Transverse colon (tissue), 4 donors: Measurements from ENCODE around the gene KLHL22. TPM values are rescaled to one million over a fixed set of nuclear protein-coding genes. Genes with fewer than 3 reads are reported as not detected.

ENCODE experiments used
- DNase-seq: peaks from one replicate; pipeline ENCODE4 v3.0.0-alpha.2; 2019
- H3K27ac ChIP-seq, 4 donors: fragments of 200-600 bp; sonication (generic); 2 replicates each; pipeline ENCODE4 v1.5.1; 2016 to 2018; ENCODE audit warnings: inconsistent platforms in 4 of 4
- H3K27me3 ChIP-seq: fragments of 200-600 bp; sonication (generic); 2 replicates; pipeline ENCODE4 v1.5.1; 2017; ENCODE audit warnings: inconsistent platforms
- H3K36me3 ChIP-seq, 4 donors: fragments of 200-600 bp; sonication (generic); 2 replicates each; pipeline ENCODE4 v1.5.1; 2017 to 2019; ENCODE audit warnings: inconsistent platforms in 4 of 4
- H3K4me1 ChIP-seq, 4 donors: fragments of 200-600 bp; sonication (generic); 2 replicates each; pipeline ENCODE4 v1.5.1; 2017 to 2020; ENCODE audit warnings: inconsistent platforms in 4 of 4
- H3K4me3 ChIP-seq, 4 donors: fragments of 200-600 bp; sonication (generic); 1 replicate in 1 of 4; 2 replicates in 3 of 4; pipeline versions ENCODE4 v1.5.1 to v1.6.1; 2017 to 2019; ENCODE audit warnings: inconsistent platforms in 4 of 4
- H3K9me3 ChIP-seq, 2 donors: fragments of 200-600 bp; sonication (generic); 2 replicates each; pipeline ENCODE4 v1.5.1; 2017 to 2019; ENCODE audit warnings: inconsistent platforms in 2 of 2
- EP300 ChIP-seq: sonication (generic); formaldehyde crosslinking; IDR thresholded peaks from one replicate; pipeline ENCODE4 v1.6.1; 2017; ENCODE audit warnings: antibody characterized with exemption, low read depth
- POLR2A ChIP-seq: fragments of 450-650 bp; IDR thresholded peaks from one replicate; pipeline ENCODE4 v1.6.1; 2016; ENCODE audit warnings: antibody characterized with exemption, mild to moderate bottlenecking, moderate library complexity
- POLR2AphosphoS5 ChIP-seq, 3 donors: sonication (generic); formaldehyde crosslinking; IDR thresholded peaks; one replicate each; pipeline ENCODE4 v1.6.1; 2016; ENCODE audit warnings: antibody characterized with exemption in 3 of 3
- WGBS, 2 donors: methylation state at CpG; one replicate each; pipeline ENCODE4 v1.1.5; 2018; ENCODE audit warnings: low coverage in 1 of 2; 5-methylcytosine and 5-hydroxymethylcytosine counted together
- in situ Hi-C, 4 donors: fragments of 200-750 bp; cut with MboI; loops; one replicate each; pipeline versions ENCODE4 v1.15.0 to v1.15.1; 2017; ENCODE audit warnings: low sequenced_read_pairs in 3 of 4, low pct_ligation_motif_present in 1 of 4, low pct_unique_long_range_greater_than_20kb in 1 of 4
- intact Hi-C: fragments of 100-400 bp; cut with DNase I; formaldehyde crosslinking; loops from one replicate; pipeline ENCODE4 v1.15.1; 2023; ENCODE audit warnings: low total_unique reads
- total RNA-seq, 4 donors: library from RNA; depleted of rRNA; stranded (reverse); fragments of >200 nt; gene quantifications; one replicate each; pipeline ENCODE4 v1.1.0, GENCODE V29; 2016
- TF ChIP-seq, protein P1 (sequence below), 5 experiments: fragments of 200-600 bp in 3 of 5; fragments of 450-650 bp in 2 of 5; sonication (generic) in 3 of 5; IDR thresholded peaks; 1 replicate in 2 of 5; 2 replicates in 3 of 5; pipeline ENCODE4 v1.5.1; 2016 to 2017; ENCODE audit warnings: antibody characterized with exemption in 5 of 5, inconsistent platforms in 3 of 5, mild to moderate bottlenecking in 2 of 5, moderate library complexity in 1 of 5

KLHL22 gene
- total RNA-seq, 4 donors from 2014 or later, result 12.7 to 75.9 (median 16.9) TPM

DNA sequence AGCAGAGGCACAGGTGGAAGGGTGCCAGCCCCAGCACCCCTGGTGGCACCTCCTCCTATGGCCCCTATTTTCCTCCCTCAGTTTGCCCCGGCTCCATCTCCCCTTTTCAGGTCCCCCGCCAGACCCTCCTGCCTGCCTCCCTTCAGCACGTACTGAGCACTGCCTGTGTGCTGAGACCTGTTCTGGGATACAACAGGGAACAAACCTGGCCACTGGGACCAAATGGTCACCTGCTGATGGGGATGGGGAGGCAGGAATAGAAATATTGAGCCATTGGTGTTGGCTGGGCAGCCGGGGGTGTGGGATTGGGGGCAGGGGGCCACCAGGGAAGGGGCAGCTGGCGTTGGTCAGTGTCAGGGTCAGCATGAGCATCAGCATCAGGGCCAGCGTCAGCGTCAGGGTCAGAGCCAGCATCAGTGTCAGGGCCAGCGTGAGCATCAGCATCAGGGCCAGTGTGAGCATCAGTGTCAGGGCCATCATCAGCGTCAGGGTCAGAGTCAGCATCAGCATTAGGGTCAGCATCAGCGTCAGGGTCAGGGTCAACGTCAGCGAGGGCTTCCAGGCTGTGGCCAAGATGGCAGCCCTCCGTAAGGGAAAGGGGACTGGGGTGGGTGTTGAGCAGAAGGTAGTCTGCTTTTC, 94.1 kb downstream of the KLHL22 start:
- Histone ChIP-seq H3K36me3 (no peaks in the 10 kb centered on the region), H3K9me3 (no peaks in the 10 kb centered on the region), H3K27me3 (no peaks in the 10 kb centered on the region), H3K4me3 (no peak overlapping the region), H3K27ac (no peak overlapping the region), H3K4me1 (no peaks in the 10 kb centered on the region)
- intact Hi-C loops, result no loop called here
- DNase-seq, result no peak
- TF ChIP-seq POLR2AphosphoS5 (IDR thresholded peaks at IDR 0.05), result no peak
- no peak for TF ChIP-seq EP300
- no peak for TF ChIP-seq POLR2A
- TF ChIP-seq, protein P1, sequence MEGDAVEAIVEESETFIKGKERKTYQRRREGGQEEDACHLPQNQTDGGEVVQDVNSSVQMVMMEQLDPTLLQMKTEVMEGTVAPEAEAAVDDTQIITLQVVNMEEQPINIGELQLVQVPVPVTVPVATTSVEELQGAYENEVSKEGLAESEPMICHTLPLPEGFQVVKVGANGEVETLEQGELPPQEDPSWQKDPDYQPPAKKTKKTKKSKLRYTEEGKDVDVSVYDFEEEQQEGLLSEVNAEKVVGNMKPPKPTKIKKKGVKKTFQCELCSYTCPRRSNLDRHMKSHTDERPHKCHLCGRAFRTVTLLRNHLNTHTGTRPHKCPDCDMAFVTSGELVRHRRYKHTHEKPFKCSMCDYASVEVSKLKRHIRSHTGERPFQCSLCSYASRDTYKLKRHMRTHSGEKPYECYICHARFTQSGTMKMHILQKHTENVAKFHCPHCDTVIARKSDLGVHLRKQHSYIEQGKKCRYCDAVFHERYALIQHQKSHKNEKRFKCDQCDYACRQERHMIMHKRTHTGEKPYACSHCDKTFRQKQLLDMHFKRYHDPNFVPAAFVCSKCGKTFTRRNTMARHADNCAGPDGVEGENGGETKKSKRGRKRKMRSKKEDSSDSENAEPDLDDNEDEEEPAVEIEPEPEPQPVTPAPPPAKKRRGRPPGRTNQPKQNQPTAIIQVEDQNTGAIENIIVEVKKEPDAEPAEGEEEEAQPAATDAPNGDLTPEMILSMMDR (IDR thresholded peaks at IDR 0.05), result no peak
- WGBS, 2 donors, result 95% methylated on average over 13 of the region's 13 CpGs; no CpG with 5 or more reads in 1 of the 2 donors
- in situ Hi-C loops, result loop anchor here in 1 of 4 donors (25.0 kb wide), 1 partner anchor 336 kb away; no protein-coding TSS in a partner anchor

DNA sequence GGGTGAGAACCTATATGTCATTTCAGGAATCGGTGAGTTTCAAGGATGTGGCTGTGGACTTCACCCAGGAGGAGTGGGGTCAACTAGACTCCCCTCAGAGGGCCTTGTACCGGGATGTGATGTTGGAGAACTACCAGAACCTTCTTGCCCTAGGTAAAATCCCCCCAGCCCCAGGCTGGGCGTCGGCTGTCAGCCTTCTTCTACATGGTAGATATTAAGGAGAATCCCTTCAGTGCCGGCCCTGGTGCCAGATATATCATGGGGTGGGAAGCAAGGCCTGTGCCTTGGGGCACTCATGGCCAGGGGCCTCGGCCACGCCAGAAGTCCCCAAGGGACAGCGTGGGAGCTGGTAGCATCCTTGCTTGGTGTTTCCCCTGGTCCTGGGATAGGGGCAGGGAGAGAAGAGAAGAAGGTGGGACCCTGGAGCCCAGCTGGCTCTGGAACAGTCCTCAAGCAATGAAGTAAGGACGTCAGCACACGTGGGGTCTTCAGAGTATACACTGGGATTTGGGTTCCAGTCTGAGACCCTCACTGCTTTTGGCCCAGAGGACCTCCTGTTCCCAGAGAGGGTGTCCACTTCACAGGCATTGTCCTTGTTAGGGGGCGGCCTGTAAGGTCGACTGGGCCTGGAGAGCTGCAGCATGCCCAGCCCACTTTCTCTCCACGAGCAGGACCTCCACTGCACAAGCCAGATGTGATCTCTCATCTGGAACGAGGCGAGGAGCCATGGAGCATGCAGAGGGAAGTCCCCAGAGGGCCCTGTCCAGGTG, 94.8 kb downstream of the KLHL22 start:
- Histone ChIP-seq H3K27ac (no peak overlapping the region), H3K27me3 (no peaks in the 10 kb centered on the region), H3K9me3 (no peaks in the 10 kb centered on the region), H3K4me1 (peaks cover 0 to 1% (median under 1%) of the 10 kb centered on the region in 4 donors), H3K4me3 (no peak overlapping the region), H3K36me3 (no peaks in the 10 kb centered on the region)
- WGBS, 2 donors, result 86% methylated on average over 15 of the region's 15 CpGs; no CpG with 5 or more reads in 1 of the 2 donors
- intact Hi-C loops (no loop called here), in situ Hi-C loops (loop anchor here in 1 of 4 donors (25.0 kb wide), 1 partner anchor 337 kb away; no protein-coding TSS in a partner anchor)
- TF ChIP-seq POLR2A (no peak), POLR2AphosphoS5 (IDR thresholded peaks at IDR 0.05) (no peak), EP300 (no peak)
- TF ChIP-seq, protein P1 (IDR thresholded peaks at IDR 0.05), result no peak
- no peak for DNase-seq

DNA sequence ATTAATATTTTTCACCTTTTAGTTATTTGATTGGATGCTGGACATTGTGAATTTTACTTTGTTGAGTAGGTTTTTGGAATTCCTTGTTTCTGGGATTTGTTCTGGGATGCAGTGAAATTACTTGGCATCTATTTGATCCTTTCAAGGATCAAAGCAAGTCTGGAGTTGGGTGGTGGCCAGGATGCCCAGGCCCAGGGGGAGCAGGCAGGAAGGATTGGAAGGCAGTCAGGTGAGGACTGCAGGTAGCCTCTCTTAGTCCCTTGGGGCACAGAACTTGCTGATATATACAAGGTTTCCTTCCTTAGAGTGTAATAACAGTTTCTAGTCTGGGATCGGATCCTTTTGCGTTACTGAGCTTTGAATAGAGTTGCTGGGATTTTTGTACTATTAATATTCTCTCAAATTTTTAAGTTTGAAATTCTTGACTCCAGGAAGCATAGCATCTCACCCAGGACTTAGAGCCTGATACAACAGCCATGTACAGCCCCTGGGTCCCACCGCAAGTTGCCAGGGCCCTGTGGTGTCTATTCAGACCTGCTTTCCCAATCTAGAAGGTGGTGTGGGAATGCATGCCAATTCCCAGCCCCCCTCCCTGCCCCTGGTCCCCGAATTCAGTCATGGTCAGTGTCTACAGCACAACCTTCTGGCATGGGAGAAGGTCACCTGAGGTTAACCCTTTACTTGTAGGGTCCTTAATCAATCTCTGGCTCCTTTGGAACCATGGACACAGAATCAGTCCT, 95.6 kb downstream of the KLHL22 start:
- Histone ChIP-seq H3K36me3 (no peaks in the 10 kb centered on the region), H3K27ac (no peak overlapping the region), H3K27me3 (no peaks in the 10 kb centered on the region), H3K4me1 (peaks cover 2 to 9% (median 5%) of the 10 kb centered on the region in 4 donors), H3K4me3 (no peak overlapping the region), H3K9me3 (no peaks in the 10 kb centered on the region)
- no peak for DNase-seq
- intact Hi-C loops, result no loop called here
- TF ChIP-seq POLR2A, result no peak
- no peak for TF ChIP-seq POLR2AphosphoS5 (IDR thresholded peaks at IDR 0.05)
- TF ChIP-seq, protein P1 (IDR thresholded peaks at IDR 0.05), result no peak
- TF ChIP-seq EP300, result no peak
- 62 to 95% methylated on average over 4 of the region's 4 CpGs for WGBS, 2 donors
- in situ Hi-C loops, result loop anchor here in 1 of 4 donors (25.0 kb wide), 1 partner anchor 337 kb away; no protein-coding TSS in a partner anchor

DNA sequence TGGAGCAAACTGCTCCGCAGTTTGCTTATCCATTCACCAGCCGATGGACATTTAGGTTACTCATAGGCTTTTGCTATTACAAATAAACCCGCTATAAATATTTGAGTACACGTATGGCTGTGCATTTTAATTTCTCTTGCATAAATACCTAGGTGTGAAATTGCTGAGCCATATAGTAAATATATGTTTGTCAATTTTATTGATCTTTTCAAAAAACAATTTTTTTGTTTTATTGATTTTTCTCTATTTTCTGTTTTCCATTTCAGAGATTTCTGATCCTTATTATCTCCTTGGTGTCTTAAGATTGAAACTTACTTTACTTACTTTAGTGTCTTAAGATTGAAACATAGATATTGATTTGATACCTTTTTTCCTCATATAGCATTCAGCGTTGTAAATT, 97.2 kb downstream of the KLHL22 start:
- no peak for DNase-seq
- no peaks in the 10 kb centered on the region for H3K27me3 ChIP-seq
- H3K36me3 ChIP-seq, result no peaks in the 10 kb centered on the region
- no peak for TF ChIP-seq POLR2AphosphoS5 (IDR thresholded peaks at IDR 0.05)
- no peak for TF ChIP-seq EP300
- TF ChIP-seq, protein P1 (IDR thresholded peaks at IDR 0.05), result no peak
- no peak for TF ChIP-seq POLR2A
- H3K4me3 ChIP-seq, result no peak overlapping the region
- no peak overlapping the region for H3K27ac ChIP-seq
- H3K9me3 ChIP-seq, result no peaks in the 10 kb centered on the region
- peaks cover 2 to 17% (median 14%) of the 10 kb centered on the region in 4 donors for H3K4me1 ChIP-seq
- 92 to 93% methylated on average over 5 of the region's 5 CpGs for whole genome bisulfite sequencing, 2 donors
- intact Hi-C loops, result no loop called here
- in situ Hi-C loops, result no loop called here
